GM13977 (cell line): ENCODE data around the gene ADCY1.

Experiments
- DNase-seq: peaks from one replicate; pipeline ENCODE4 v3.0.0; 2012; ENCODE audit warnings: low spot score
- CTCF ChIP-seq: IDR thresholded peaks from 2 replicates; pipeline ENCODE4 v1.5.1; 2012; ENCODE audit warnings: mild to moderate bottlenecking, control low read depth; ENCODE audit not compliant: insufficient read depth; ENCODE audit errors: extremely low read depth, missing control alignments
- in situ Hi-C: fragments of 300-500 bp; cut with MboI; formaldehyde crosslinking; loops from one replicate; pipeline ENCODE4 v1.12.0; 2022; ENCODE audit warnings: low sequenced_read_pairs, low pct_unique_long_range_greater_than_20kb, mixed read lengths, inconsistent platforms; ENCODE audit not compliant: unreplicated experiment

The ADCY1 gene

GRCh38 chr7:45623740-45624391, 49.7 kb downstream of the ADCY1 start:
- TF ChIP-seq CTCF, result no peak
- no peak for DNase-seq
- in situ Hi-C loops, result no loop called here

- in situ Hi-C loops, result no loop called here
- TF ChIP-seq CTCF, result no peak
- DNase-seq, result no peak
Observed at GRCh38 chr7:45624392-45624760, 50.2 kb downstream of the ADCY1 start.

DNA sequence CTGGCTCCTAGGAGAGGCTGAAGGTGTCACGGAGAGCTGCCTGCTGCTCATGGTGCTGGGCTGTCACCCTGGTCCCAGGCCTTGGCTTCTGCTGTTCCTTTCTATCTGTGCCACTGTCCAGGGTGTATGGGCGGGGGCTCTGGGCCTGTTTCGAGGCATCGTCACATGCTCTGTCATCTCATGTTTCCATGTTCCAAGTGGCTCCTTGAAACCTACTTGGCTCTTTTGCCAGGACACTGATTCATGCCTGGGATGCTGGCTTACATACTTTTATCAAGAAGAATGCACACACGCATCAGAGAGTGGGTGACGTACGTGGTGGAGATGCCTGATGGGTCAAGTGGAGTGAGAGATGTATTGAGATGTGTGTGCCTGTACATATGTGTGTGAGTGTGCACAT, 50.9 kb downstream of the ADCY1 start:
- DNase-seq, result no peak
- in situ Hi-C loops, result no loop called here
- TF ChIP-seq CTCF, result no peak

DNA sequence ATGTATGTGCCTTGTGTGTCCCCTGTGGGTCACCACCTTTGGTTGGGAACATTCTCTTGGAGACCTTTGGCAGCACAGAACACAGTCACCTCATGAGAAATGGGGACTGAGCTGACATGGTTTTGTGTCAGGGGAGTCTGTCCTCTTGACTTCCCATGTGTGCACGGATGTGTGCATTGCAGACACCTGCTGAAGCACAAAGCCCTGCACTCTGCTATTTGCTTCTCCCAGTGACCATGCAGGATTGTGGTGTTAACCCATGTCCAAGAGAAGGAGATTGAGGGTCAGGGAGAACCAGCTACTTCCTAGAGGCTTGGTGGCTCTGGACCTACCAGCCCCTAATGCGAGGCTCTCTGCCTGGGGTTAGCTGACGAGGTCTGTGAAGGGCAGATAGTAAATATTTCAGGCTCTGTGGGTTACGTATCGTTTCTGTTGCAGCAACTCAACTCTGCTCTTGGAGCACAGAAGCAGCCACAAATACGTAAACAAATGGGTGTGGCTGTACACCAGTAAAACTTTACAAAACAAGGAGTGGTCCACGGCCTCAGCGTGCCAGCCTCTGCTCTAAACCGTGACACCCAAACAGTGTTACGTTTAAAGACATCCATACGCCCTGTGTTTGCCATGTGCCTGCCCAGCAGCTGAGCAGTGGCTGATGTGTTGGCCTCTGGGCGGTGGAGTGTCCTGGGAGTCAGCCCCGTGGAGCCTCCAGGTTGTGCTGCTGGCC, 51.7 kb downstream of the ADCY1 start:
- in situ Hi-C loops, result no loop called here

GRCh38 chr7:45626441-45627430, 52.6 kb downstream of the ADCY1 start:
- no peak for DNase-seq
- TF ChIP-seq CTCF, result no peak
- in situ Hi-C loops, result no loop called here

More for the DNA sequence above, 51.7 kb downstream of the ADCY1 start:
- DNase-seq, result no peak
- TF ChIP-seq CTCF, result no peak

DNA sequence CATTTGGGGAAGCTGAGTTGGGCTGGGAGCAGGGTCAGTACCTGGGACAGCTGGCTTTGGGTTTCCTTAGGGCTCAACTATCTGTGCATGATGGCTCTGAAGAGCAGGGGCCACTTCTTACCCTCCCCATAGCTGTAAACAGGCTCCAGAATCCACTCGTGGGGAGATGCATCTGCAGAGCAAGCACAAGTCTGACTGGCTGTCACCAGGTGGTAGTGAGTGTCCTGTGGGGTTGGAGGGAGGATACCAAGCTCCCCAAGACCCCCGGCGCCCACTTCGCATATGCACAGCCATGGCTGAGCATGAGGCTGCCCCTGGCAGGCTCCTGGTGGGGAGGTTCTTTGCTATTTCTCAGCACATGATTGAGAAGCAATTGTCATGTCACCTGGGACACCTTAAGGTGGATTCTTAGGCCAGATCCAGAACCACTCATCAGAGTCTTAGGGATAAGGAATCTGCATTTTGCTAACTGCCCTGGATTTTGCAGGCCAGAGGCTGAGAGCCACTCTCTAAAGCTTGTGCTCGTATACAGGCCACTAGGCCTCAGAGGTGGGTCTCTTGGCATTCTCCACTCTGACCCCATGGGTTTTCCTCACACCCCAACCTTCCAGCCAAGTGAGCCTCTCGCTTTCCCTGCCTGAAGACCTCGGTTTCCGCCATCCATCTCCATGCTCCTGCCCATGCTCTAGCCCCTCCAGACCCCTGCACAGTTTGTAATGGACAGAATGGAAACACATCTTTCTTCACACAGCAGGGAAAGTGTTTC, 53.7 kb downstream of the ADCY1 start:
- in situ Hi-C loops, result no loop called here
- no peak for TF ChIP-seq CTCF
- DNase-seq, result no peak
